HG02610 (cell line): ENCODE measurements around the gene CABS1.

Experiments used
- ATAC-seq: cut with Tn5 transposase; IDR thresholded peaks from one replicate; pipeline ENCODE4 v1.9.1; 2021; ENCODE audit warnings: mild to moderate bottlenecking, moderate library complexity; ENCODE audit not compliant: unreplicated experiment

CABS1 gene

GRCh38 chr4:70334681-70335080 lies at the start of gene CABS1:
Gene CABS1, plus strand, starts transcription at chr4:70334981. Its CDS starts 59 bp downstream, at chr4:70335040.
- no peak for ATAC-seq

- ATAC-seq: no peak
Measured at GRCh38 chr4:70288651-70289050, 46.1 kb upstream of the CABS1 start.

- no peak for ATAC-seq
Measured at GRCh38 chr4:70291341-70291740, 43.4 kb upstream of the CABS1 start.

GRCh38 chr4:70297576-70297975 lies 37.2 kb upstream of the CABS1 start:
- no peak for ATAC-seq

GRCh38 chr4:70298051-70298450 lies 36.7 kb upstream of the CABS1 start:
- ATAC-seq: no peak

- ATAC-seq: no peak
Measured at GRCh38 chr4:70299643-70300042, 35.1 kb upstream of the CABS1 start.

- no peak for ATAC-seq
Measured at GRCh38 chr4:70300215-70300614, 34.6 kb upstream of the CABS1 start.

- ATAC-seq: no peak
Measured at GRCh38 chr4:70303090-70303489, 31.7 kb upstream of the CABS1 start.

GRCh38 chr4:70305601-70306000 lies 29.2 kb upstream of the CABS1 start:
- no peak for ATAC-seq

GRCh38 chr4:70306076-70306475 lies 28.7 kb upstream of the CABS1 start:
- ATAC-seq: no peak

- no peak for ATAC-seq
Measured at GRCh38 chr4:70313736-70314135, 21.0 kb upstream of the CABS1 start.

- peak; percentile 61 for ATAC-seq
Measured at GRCh38 chr4:70315928-70316327, 18.9 kb upstream of the CABS1 start.

- no peak for ATAC-seq
Measured at GRCh38 chr4:70326052-70326451, 8.7 kb upstream of the CABS1 start.

- ATAC-seq: no peak
Measured at GRCh38 chr4:70336043-70336442, 1.3 kb downstream of the CABS1 start.

GRCh38 chr4:70337886-70338420 lies 3.2 kb downstream of the CABS1 start:
- ATAC-seq: no peak

GRCh38 chr4:70356185-70356584 lies 21.4 kb downstream of the CABS1 start:
- no peak for ATAC-seq

GRCh38 chr4:70359115-70359661 lies 24.4 kb downstream of the CABS1 start:
- ATAC-seq: no peak

- no peak for ATAC-seq
Measured at GRCh38 chr4:70360460-70360859, 25.7 kb downstream of the CABS1 start, which contains the start of gene SMR3A. Gene SMR3A, plus strand, starts transcription at chr4:70360760. Its CDS starts 1,356 bp downstream, at chr4:70362116.

GRCh38 chr4:70364002-70364401 lies 29.2 kb downstream of the CABS1 start:
- no peak for ATAC-seq

GRCh38 chr4:70365479-70365878 lies 30.7 kb downstream of the CABS1 start:
- peak; percentile 60 for ATAC-seq

GRCh38 chr4:70367813-70368212 lies 33.0 kb downstream of the CABS1 start:
- ATAC-seq: no peak

GRCh38 chr4:70371987-70372386 lies 37.2 kb downstream of the CABS1 start:
- no peak for ATAC-seq

GRCh38 chr4:70372760-70373159 lies 38.0 kb downstream of the CABS1 start:
- ATAC-seq: no peak
